NOMO-1 treated with DMSO at 0.1 percent for 48 hours (cell line): ENCODE results near the gene ZC3H10.
"Not testable (repeated sequence)": the region's sequence is repeated elsewhere in the genome, so short reads cannot be mapped to it uniquely, and the experiment has no call there.

Experiments
- DNase-seq: peaks from one replicate; lab custom pipeline; 2025; ENCODE audit not compliant: unreplicated experiment; lab: John Stamatoyannopoulos, UW

Gene ZC3H10

GRCh38 chr12:56102683-56103065 is 15.4 kb upstream of the ZC3H10 start:
- DNase-seq, result no peak

GRCh38 chr12:56103066-56103711 is 14.9 kb upstream of the ZC3H10 start:
- no peak for DNase-seq

GRCh38 chr12:56103823-56104108 is 14.3 kb upstream of the ZC3H10 start:
- DNase-seq, result no peak

GRCh38 chr12:56104109-56104814 is 13.8 kb upstream of the ZC3H10 start, which contains the start of gene PA2G4:
TSS of gene PA2G4 (plus strand) at chr12:56104559. CDS start at chr12:56104738, 179 bp downstream.
- peak; percentile 99 for DNase-seq

GRCh38 chr12:56104815-56105608 is 13.1 kb upstream of the ZC3H10 start:
- peak; percentile 26 for DNase-seq

- DNase-seq, result no peak
These were observed 12.5 kb upstream of the ZC3H10 start for GRCh38 chr12:56105609-56105902.

GRCh38 chr12:56107242-56107641 is 10.8 kb upstream of the ZC3H10 start:
- no peak for DNase-seq

GRCh38 chr12:56110571-56110970 is 7.5 kb upstream of the ZC3H10 start:
- DNase-seq, result no peak

- DNase-seq, result no peak
These were observed 4.0 kb upstream of the ZC3H10 start for GRCh38 chr12:56114084-56114483.

GRCh38 chr12:56115329-56115728 is 2.7 kb upstream of the ZC3H10 start:
- no peak for DNase-seq

GRCh38 chr12:56116267-56117081 is 1.6 kb upstream of the ZC3H10 start, which contains the start of gene RPL41:
TSS of gene RPL41 (plus strand) at chr12:56116633.
- peak; percentile 95 for DNase-seq

GRCh38 chr12:56117082-56117706 is 872 bp upstream of the ZC3H10 start:
- not testable (repeated sequence) for DNase-seq

GRCh38 chr12:56118688-56119357 is 757 bp downstream of the ZC3H10 start:
- peak; percentile 43 for DNase-seq

- peak; percentile 78 for DNase-seq
These were observed 1.3 kb downstream of the ZC3H10 start for GRCh38 chr12:56119361-56119796.

GRCh38 chr12:56120158-56120846 is 2.2 kb downstream of the ZC3H10 start:
- DNase-seq, result no peak

- DNase-seq, result no peak
These were observed 3.3 kb downstream of the ZC3H10 start for GRCh38 chr12:56121204-56121870.

- no peak for DNase-seq
These were observed 4.6 kb downstream of the ZC3H10 start for GRCh38 chr12:56122637-56123036.

- DNase-seq, result no peak
These were observed 6.1 kb downstream of the ZC3H10 start for GRCh38 chr12:56124133-56124532.

GRCh38 chr12:56126732-56127239 is 8.7 kb downstream of the ZC3H10 start:
- peak; percentile 90 for DNase-seq
